NCI-H748 treated with DMSO at 0.1 percent for 48 hours (cell line): Measurements from ENCODE around the gene FBXO17.
A peak's percentile ranks its signal among the peaks of the same experiment; 100 is the strongest.
"Not testable (repeated sequence)": the region's sequence is repeated elsewhere in the genome, so short reads cannot be mapped to it uniquely, and the experiment has no call there.

Experiments used
- DNase-seq: peaks from one replicate; lab custom pipeline; 2025; lab: John Stamatoyannopoulos, UW

Gene FBXO17

DNA sequence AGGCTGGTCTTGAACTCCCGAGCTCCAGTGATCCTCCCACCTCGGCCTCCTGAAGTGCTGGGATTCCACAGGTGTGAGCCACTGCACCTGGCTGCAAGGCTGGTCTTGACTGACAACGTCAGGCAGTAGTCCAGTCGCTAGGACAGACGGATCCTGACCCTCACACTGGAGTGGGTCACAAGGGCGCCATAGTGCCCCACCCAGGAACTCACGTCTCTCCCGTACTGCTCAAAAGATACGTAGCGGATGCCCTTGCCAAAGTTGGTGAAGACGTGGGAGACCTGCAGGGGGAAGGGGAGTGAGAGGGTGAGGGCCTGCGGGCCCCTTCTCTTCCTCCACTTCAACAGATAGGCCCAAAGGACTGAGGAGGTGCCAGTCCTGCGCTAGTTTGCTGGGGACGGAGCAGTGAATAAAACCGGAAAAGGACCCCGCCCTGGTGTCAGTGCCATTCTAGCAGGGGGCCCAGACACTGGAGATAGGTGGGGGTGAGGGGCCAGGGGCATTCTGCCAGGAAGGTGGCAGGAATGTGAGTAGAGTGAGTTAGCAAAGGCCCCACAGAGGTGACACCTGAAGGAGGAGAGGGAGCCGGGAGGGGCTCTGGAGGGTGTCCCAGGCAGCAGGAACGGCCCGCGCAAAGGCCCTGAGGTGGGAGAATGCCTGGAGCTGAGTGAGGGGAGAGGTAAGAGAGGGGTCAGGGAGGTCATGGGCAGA, 32.9 kb downstream of the FBXO17 start:
- no peak for DNase-seq

DNA sequence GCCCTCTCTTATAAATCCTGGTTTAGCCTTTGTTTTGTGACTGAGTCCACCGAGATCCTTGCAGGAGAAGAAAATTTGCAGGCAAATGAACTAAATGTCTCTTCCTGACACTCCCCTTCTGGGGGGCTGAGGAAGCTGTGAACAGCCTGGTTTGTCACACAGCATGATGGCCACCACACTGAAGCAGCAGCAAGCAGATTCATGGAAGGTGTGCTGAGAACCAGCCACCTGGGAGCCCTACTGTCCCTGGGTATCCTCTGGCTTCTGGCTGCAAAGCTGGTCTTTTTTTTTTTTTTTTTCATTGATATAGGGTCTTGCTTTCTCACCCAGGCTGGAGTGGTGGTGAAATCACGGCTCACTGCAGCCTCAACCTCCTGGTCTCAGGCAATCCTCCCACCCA, 33.6 kb downstream of the FBXO17 start:
- DNase-seq, result no peak

DNA sequence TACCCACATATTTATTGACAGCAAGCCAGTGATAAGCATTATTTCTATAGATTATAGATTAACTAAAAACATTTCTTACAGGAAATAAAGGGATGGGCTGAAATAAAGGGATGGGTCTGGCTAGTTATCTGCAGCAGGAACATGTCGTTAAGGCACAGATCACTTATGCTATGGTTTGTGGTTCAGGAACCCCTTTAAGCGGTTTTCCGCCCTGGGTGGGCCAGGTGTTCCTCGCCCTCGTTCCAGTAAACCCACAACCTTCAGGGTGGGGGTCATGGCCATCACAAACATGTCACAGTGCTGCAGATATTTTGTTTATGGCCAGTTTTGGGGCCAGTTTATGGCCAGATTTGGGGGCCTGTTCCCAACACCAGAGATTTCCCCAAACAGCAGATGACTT, 34.1 kb downstream of the FBXO17 start:
- not testable (repeated sequence) for DNase-seq

DNA sequence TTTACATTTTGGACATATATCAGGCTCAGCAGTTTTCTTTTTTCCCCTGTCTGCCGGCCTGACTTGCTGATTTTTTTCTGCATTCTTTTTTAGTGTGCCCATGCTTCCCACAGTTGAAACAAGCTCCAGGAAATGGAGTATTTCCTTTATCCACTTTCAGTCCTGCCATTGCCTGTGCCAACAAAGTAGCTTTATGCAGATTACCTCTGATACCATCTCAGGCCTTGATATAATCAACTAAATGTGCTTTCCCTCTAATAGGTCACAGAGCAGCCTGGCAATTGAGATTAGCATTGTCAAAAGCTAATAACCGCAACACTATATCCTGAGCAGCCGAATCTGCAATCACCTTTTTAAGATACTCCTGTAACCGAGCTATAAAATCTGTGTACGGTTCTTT, 35.6 kb downstream of the FBXO17 start:
- no peak for DNase-seq

DNA sequence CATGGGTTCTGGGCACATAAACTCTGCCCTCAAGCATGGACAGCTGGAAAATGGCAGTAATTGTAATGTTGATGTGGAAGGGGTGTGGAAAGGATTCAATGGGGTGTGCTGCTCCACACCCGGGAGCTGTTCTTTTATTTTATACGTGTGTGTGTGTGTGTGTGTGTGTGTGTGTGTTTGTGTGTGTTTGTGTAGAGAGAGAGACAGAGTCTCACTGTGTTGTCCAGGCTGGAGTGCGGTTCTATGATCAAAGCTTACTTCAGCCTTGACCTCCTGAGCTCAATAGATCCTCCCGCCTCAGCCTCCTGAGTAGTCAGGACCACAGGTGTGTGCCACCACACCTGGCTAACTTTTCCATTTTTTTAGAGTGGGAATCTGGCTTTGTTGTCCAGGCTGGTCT, 42.0 kb downstream of the FBXO17 start:
- no peak for DNase-seq

DNA sequence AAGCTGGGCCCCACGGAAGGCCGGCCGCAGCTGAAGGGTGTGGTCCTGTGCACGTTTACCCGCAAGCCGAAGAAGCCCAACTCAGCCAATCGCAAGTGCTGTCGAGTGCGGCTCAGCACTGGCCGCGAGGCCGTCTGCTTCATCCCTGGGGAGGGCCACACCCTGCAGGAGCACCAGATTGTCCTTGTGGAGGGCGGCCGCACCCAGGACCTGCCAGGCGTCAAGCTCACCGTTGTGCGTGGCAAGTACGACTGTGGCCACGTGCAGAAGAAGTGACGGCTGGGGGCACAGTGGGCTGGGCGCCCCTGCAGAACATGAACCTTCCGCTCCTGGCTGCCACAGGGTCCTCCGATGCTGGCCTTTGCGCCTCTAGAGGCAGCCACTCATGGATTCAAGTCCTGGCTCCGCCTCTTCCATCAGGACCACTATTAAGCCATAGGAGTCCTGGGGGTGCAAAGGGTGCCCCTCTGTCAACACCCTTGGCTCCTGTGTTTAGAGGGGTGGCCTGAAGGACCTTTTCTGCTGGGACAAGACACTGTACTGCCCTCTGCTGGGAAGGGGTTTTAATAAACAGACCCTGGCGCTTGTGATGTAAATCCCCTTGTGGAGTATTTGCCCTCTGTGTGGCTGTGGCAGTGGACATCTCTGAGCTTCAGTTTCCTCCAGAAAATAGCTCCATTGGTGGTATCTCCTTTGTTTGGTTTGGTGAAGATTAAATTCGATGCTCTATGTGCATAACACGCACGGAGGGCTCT, 42.9 kb downstream of the FBXO17 start:
- no peak for DNase-seq

DNA sequence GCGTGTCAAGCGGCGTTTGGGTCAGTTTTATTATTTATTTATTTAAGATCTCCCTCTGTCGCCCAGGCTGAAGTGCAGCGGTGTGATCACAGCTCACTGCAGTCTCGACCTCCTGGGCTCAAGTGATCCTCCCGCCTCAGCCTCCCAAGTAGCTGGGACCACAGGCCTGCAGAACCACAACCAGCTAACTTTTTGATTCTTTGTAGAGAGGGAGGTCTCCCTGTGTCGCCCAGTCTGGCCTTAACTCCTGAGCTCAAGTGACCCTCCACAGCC, 44.1 kb downstream of the FBXO17 start:
- no peak for DNase-seq

DNA sequence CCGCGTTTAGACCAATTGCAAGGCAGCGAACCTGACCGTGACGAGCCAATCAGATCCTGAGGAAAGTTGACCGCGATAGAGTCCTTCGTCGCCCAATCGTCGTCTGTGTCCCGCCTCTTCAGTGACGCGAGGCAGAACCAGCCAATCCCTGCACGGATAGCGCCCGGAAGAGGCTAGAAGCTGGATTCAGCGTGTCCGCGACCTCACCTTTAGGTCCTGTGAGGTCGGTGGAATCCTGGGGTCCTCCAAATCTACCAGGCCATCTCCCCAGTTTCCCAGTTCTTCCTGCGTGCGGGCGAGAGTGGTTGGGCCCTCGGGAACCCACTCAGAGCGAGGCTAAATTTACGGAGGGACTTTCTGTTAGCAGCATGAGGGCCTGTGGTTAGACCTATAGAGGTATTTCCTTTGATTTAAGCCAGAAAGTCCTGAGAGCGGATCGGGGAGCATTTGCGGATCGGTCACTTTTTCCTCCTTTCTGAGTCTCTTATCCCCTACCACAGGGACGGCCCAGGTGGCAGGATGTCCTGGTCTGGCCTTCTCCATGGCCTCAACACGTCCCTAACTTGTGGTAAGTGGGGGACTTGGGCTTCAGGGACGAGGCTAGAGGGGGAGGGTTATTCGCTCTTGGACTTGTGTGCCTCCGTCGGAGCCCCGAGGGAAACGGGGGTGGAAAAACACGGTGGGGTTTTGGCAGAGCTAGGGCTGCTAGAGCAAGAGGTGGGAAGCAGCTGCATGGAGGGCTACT, 44.6 kb downstream of the FBXO17 start, which contains the start of gene MRPS12:
MRPS12 (plus strand) TSS at position 169 of the 745 bp plus-strand sequence; CDS start at position 520, 351 bp downstream.
- peak; percentile 99 for DNase-seq

DNA sequence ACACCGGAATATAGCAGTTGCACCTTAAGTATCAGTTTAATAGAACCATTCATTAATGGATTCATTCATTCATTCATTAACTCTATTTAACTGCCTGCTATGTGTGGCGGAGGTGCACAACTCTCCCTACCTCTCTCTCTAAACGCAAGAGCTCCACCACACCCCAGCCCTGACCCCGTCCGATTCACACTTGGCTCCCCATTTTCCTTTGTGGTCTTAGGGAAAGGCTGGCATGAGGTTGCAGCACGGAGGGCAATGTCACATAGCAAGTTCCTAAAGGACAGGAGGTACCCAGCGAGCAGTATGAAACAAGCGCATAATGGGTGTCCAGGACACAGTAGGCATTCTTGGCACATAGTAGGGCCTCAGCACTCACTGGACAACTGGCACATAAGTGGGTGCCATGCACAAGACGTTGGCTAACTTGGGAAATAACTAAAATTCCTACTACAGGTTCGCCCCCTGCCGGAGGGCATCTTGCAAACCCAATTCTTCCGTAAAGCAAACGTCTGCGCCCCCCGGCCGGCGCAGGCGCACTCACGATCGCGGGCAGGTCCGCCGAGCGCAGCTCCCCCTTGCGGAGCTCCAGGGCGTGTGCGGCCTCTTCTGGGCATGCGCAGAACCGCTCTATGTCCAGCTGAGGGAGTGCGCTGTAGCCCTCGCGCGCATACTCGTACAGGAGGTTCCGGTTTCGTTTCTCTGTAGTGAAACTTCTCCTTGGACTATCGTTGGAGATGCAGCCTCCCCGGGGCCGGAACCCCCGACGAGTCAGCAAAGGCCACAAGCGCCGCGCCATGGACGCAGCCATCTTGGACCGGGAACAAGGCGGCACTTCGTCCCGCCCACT, 45.4 kb downstream of the FBXO17 start, which contains the start of gene SARS2:
SARS2 (minus strand) TSS at position 835 of the 847 bp plus-strand sequence; CDS start at position 808, 27 bp downstream.
- DNase-seq, result peak; percentile 98

DNA sequence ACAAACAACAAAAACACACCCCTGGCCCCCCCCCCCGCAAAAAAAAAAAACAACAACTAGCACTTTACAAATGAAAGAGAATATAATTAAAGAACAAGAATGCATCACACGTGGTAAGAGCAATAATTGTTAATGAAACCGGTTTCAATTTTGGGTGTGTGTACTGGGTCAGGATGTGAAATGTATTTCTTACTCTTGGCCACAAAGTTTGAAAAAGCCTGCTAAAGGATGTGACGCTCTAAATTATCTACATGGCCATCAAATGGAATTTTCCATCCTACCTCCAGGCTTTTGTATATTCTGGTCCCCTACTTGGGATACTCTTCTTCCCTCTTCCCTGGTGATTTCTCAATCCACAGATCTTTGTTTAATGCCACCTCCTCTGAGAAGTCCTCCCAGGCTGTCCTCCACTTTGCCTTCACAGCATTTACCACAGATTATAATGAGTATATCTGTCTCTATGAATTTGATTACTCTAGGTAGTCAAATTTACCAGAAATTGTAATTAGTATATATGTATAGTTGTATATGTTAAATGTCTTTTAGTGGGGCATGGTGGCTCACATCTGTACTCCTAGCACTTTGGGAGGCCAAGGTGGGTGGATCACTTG, 47.0 kb downstream of the FBXO17 start:
- DNase-seq, result no peak

DNA sequence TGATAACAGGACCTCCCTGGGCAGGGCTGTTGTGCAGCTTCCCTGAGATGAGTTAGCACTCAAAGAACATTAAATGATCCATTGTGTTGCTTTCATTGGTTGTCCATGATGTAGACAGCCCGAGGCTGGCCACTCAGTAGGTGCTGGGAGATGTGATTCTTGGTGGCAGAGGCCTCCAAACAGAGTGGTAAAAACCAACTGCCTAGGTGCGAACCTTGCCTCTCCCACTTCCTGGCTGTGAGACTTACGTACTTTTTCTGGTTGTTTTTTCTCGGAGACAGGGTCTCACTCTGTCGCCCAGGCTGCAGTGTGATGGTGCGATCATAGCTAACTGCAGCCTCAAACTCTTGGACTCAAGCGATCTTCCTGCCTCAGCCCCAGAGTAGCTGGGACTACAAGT, 51.2 kb downstream of the FBXO17 start:
- DNase-seq, result no peak

DNA sequence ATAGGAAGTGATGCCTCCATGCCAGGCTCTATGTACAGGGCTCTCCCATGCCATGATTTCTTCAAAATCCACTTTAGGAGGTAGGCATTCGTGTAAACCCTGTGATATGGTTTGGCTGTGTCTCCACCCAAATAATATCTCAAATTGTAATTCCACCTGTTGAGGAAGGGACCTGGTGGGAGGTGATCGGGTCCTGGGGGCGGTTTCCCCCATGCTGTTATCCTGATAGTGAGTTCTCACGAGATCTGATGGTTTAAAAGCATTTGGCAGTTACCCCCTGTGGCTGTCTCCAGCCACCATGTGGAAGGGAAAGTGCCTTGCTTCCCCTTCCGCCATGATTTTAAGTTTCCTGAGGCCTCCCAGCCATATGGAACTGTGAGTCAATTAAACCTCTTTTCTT, 53.1 kb downstream of the FBXO17 start:
- DNase-seq, result no peak

DNA sequence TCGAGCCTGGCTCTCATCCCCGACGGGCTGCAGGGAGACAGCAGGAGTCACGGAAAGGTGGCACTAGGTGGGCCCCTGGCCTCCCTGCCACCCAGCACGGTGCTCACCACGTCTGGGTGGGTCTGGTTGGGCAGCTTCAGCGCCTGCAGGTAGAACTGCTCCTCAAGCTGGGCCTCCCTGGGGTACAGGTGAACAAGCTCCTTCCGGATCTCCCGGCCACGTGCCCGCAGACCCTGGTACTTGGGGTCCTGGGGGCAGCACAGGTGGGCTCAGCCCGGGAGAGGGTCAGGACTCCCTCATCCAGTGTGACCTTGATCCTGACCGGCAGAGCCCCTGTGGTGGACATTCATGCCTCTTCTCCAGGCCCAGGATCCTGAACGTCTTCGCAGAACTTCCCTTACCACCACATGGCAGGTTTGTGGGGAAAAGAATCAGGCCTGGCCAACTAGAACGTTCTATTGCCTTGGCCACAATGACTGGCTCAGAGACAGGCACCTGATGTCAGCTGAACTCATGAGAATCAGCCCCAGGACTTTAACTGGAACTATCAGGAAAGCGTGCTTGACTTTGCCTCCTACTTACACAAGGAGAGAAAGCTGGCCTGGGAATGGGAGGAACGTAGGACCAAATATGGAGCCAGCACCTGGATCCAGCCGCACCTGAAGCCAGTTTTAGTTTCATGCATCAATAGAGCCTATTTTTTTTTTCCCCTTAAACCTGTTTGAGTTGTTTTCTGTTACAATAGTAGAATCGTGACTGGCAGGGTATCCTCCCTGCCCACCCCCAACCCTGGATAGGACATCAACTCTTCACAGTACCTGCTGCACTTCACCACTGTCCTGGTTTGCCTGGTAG, 53.9 kb downstream of the FBXO17 start:
- DNase-seq, result no peak

DNA sequence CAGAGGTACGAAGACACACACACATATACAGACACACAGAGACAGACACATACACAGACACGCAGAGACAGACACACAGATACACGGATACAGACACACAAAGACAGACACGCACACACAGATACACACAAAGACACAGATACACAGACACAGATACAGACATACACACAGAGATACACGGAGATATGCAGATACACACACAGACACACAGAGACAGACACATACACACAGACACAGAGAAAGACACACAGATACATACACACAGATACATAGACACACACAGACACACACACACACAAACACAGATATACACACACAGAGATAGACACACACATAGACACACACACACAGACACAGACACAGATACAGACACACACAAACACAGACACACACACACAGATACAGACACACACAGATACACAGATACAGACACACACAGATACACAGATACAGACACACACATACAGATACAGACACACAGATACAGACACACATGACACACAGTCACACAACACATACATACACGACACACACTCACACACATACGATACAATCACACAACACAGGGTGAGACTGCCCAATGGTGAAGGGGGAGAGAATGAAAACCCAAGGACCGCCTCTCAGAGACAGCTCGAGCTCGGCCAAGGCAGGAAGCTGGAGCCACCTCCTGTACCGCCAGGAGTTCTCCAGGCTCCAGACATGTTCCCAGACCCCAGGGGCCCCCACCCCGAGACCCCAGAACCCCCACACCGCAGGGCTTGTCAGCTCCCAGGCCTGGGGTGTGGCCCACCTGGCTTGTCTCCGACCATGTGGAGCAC, 54.7 kb downstream of the FBXO17 start:
- DNase-seq, result no peak

DNA sequence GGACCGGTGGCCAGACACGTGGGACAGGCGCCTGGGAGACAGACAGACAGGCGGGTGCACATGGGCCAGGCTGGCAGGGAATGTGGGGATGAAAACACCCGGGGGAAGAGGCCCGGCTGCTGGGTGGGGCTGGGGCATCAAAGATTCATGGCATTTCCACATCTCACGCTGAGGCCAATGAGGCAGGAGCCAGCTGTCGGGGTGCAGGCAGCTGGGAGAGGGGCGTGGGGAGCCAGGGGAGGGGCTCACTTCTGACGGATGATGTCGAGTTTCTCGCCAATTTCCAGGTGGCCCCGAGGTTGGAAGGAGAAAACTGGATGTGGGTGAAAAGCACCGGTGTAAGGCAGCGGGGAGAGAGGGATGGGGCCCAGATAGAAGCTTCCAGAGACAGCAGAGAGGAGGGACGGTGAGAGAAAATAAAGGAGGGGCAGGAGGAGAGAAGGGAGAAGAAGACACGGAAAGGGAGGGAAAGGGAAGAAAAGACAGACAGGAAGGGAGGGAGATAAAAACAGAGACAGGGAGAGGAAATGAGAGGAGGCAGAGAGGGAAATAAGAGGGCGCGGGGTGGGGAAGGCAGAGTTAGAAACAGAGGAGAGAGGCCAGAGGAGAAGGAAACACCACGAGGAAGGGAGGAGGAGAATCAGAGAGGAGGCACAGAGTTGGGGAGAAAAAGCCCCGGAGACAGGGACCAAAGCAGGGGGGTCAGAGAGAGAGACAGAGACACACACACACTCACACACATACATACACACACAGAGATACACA, 55.5 kb downstream of the FBXO17 start:
- no peak for DNase-seq

DNA sequence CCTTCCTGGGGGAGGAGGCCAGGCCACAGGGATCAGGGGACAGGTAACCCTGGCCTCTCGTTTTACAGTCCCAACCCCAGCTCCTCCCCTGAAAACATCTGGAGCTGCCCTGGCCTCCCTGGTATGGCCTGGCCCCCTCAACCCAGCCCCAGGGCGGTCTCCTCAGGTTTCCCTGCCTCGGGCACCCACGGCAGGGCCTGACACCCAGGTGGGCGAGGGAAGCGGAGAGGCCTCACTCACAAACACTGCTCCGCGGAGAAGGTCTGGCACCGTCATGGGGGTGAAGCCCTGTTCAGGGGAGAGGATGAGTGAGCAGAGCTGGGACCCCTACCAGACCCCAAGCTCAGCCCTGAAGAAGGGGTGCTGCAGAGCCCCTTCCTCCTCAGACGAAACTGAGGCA, 57.0 kb downstream of the FBXO17 start:
- no peak for DNase-seq

DNA sequence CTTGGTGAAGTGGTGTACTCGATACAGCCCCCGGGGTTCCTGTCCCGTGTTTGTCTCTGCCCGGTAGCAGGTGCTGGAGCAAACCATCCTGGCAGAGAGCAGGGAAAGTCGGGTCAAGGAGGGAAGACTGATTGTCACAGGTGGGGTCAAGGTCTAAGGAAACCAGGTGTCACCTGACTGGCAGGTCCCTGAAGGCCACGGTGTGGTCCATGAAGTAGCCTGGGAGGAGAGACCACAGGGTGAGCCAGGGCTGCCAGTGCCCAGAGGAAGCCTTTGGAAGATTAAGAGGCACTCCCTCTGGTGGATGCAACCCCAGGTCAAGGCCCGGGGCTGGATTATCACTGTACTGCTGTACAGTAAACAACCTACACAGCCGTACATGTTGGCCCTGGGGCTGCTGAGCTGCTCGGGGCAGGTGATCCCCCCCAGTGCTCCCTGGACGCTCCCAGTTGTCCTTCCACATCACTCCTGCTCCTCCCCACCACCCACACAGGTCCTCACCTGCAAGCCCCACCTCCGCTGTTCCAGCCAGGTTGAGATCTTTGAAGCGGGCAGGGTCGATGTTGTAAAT, 57.5 kb downstream of the FBXO17 start:
- no peak for DNase-seq

DNA sequence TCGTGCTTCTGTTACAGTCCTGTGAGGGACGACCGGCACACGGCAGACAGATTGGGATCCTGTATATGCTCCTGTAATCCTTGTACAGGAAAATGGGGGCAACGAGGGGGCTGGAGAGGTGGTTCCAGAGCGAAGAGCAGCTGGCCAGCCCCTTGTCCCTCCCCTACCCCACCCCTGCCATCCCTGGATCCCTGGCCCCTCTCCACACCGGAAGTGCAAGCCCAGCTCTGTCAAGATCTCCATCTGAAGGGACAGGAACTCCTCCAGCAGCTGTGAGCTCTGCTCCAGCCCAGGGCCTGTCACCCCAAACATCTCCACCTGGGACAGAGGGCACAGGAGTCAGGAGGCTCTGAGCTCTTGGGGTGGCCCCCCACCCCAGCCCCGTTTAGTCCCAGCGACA, 58.0 kb downstream of the FBXO17 start:
- DNase-seq, result no peak
